ENCODE data around the gene METTL9. TPM values are rescaled to one million over a fixed set of nuclear protein-coding genes. Genes with fewer than 3 reads are reported as not detected.
"Not testable (repeated sequence)": the region's sequence is repeated elsewhere in the genome, so short reads cannot be mapped to it uniquely, and the experiment has no call there.

Gene METTL9
- total and polyA plus RNA-seq, 2 of the 13 experiments (the other 11 are each of a cell fraction or from before 2014, with no cell fraction given), result 123 to 204 TPM

- H3K4me2 ChIP-seq (ENCODE audit: low read depth, low read length); CTCF ChIA-PET (ENCODE audit: low intra/inter-chr PET ratio, low total read pairs); H2AFZ ChIP-seq (ENCODE audit: low read length); H4K20me1 ChIP-seq (ENCODE audit: insufficient read depth, low read length); DNase-seq (ENCODE audit: low spot score); ATAC-seq; H3K4me3 ChIP-seq (replicated peaks in 1 of 3; ENCODE audit: insufficient read depth in 1 of 3, low read depth in 2 of 3, low read length in 3 of 3); FAIRE-seq; H3K36me3 ChIP-seq (replicated peaks in 1 of 2; ENCODE audit: control insufficient read depth in 1 of 2, insufficient read depth in 2 of 2, low read length in 2 of 2); H3K27ac ChIP-seq (ENCODE audit: extremely low read length, insufficient read depth, low read length); BruUV-seq (replicated peaks); H3K79me2 ChIP-seq (ENCODE audit: insufficient read depth, low read length); intact Hi-C loops (cut with micrococcal nuclease; ENCODE audit: unreplicated experiment); H3K9me3 ChIP-seq (ENCODE audit: low read length); H3K9ac ChIP-seq (ENCODE audit: insufficient read depth, low read depth, low read length); POLR2A ChIA-PET: not testable (repeated sequence)
- in situ Hi-C loops (cut with HindIII; ENCODE audit: extremely low pct_ligation_motif_present, low pct_unique_long_range_greater_than_20kb), result loop anchor here (5.0 kb wide), 1 partner anchor 1117 kb away; no protein-coding TSS in a partner anchor
- 41% methylated on average over 6 of the region's 6 CpGs for WGBS (ENCODE audit: low lambda C conversion rate)
- TF ChIP-seq AHR (CRISPR knock-in tag; IDR thresholded peaks at IDR 0.05) (0 out of 2 replicates have a peak, but pooled peaks have one; percentile 39), ZNF296 (CRISPR knock-in tag; conservative IDR thresholded peaks at IDR 0.05) (peak; percentile 44; the same call in 1 of the 2 replicates)
- peaks cover 12% of the 10 kb centered on the region; the same call in 1 of the 2 replicates for H3K4me1 ChIP-seq (ENCODE audit: insufficient read depth, low read length)
- H3K27me3 ChIP-seq (ENCODE audit: control insufficient read depth in 1 of 2, insufficient read depth in 2 of 2, low read length in 2 of 2), result peaks cover 3 to 24% of the 10 kb centered on the region in 2 experiments; a peak in 4 of 5 replicates
Observed at GRCh38 chr16:21580131-21580530, 19.2 kb upstream of the METTL9 start.

DNA sequence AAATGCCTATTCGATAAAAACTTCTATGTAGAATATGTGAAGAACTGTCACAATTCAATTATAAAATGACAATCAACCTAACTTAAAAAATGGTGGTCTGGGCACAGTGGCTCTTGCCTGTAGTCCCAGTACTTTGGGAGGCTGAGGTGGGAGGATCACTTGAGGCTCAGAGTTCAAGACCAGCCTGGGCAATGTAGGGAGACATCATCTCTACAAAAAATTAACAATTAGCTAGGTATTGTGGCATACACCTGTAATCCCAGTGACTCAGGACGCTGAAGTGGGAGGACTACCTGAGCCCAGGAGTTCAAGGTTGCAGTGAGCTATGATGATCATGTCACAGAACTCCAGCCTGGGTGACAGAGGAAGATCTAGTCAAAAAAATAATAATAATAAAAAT is 18.6 kb upstream of the METTL9 start:
- DNase-seq (ENCODE audit: low spot score) (no peak), ATAC-seq (no peak), FAIRE-seq (no peak)
- Histone ChIP-seq H3K27me3 (ENCODE audit: control insufficient read depth in 1 of 2, insufficient read depth in 2 of 2, low read length in 2 of 2) (peaks cover 3 to 24% of the 10 kb centered on the region in 2 experiments; a peak in 4 of 5 replicates), H3K79me2 (ENCODE audit: insufficient read depth, low read length) (no peaks in the 10 kb centered on the region), H4K20me1 (ENCODE audit: insufficient read depth, low read length) (no peaks in the 10 kb centered on the region), H3K9ac (ENCODE audit: insufficient read depth, low read depth, low read length) (no peak overlapping the region), H3K4me2 (ENCODE audit: low read depth, low read length) (no peak overlapping the region), H3K9me3 (ENCODE audit: low read length) (peaks cover 5% of the 10 kb centered on the region; the same call in 1 of the 2 replicates), H3K27ac (ENCODE audit: extremely low read length, insufficient read depth, low read length) (no peak overlapping the region), H3K4me1 (ENCODE audit: insufficient read depth, low read length) (peaks cover 12% of the 10 kb centered on the region; the same call in 1 of the 2 replicates), H3K36me3 (replicated peaks in 1 of 2; ENCODE audit: control insufficient read depth in 1 of 2, insufficient read depth in 2 of 2, low read length in 2 of 2) (no peaks in the 10 kb centered on the region), H2AFZ (ENCODE audit: low read length) (no peak overlapping the region), H3K4me3 (replicated peaks in 1 of 3; ENCODE audit: insufficient read depth in 1 of 3, low read depth in 2 of 3, low read length in 3 of 3) (no peak overlapping the region)
- POLR2A ChIA-PET, result no interaction called here
- TF ChIP-seq ZSCAN22 (CRISPR knock-in tag; IDR thresholded peaks at IDR 0.05), result 0 out of 2 replicates have a peak, but pooled peaks have one; percentile 42
- peak; percentile 89 for TF ChIP-seq ZNF263 (CRISPR knock-in tag; IDR thresholded peaks at IDR 0.05)
- TF ChIP-seq, protein P1, sequence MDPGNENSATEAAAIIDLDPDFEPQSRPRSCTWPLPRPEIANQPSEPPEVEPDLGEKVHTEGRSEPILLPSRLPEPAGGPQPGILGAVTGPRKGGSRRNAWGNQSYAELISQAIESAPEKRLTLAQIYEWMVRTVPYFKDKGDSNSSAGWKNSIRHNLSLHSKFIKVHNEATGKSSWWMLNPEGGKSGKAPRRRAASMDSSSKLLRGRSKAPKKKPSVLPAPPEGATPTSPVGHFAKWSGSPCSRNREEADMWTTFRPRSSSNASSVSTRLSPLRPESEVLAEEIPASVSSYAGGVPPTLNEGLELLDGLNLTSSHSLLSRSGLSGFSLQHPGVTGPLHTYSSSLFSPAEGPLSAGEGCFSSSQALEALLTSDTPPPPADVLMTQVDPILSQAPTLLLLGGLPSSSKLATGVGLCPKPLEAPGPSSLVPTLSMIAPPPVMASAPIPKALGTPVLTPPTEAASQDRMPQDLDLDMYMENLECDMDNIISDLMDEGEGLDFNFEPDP (CRISPR knock-in tag; conservative IDR thresholded peaks at IDR 0.05), result 0 out of 2 replicates have a peak, but pooled peaks have one; percentile 64
- TF ChIP-seq ZNF274 (CRISPR knock-in tag; IDR thresholded peaks at IDR 0.05), result no peak
- in situ Hi-C loops (cut with HindIII; ENCODE audit: extremely low pct_ligation_motif_present, low pct_unique_long_range_greater_than_20kb) (loop anchor here (5.0 kb wide), 1 partner anchor 1116 kb away; no protein-coding TSS in a partner anchor), intact Hi-C loops (cut with micrococcal nuclease; ENCODE audit: unreplicated experiment) (no loop called here)
- CTCF ChIA-PET (ENCODE audit: low intra/inter-chr PET ratio, low total read pairs), result no interaction called here
- BruUV-seq (replicated peaks), result no TSS peak
- 25% methylated on average over 2 of the region's 2 CpGs for WGBS (ENCODE audit: low lambda C conversion rate)

Data from HepG2 (cell line).